HG02981 (cell line): ENCODE measurements around the gene CDH23.

Experiments used
- ATAC-seq: cut with Tn5 transposase; IDR thresholded peaks from one replicate; pipeline ENCODE4 v1.9.1; 2021; ENCODE audit warnings: mild to moderate bottlenecking, moderate library complexity; ENCODE audit not compliant: unreplicated experiment

Gene CDH23

DNA sequence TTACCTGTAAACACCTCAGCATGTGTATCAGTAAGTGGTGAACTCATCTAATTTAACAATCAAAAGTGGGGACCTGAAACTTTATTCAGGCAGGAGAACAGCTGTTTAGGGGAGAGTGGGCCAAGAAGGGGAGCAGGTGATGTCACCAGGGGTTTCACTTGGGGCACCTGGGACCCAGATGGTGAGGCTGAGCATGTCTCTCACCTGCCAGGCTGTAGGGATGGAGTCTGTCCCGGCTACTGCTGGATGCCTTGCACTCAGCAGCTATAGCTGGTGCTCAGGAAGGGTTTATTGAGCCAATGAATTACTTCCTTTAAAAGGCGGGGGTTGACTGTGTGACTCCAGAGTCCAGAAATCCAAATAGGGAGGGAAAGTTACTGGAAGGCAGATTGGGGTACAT lies 23.0 kb downstream of the CDH23 start:
- ATAC-seq, result no peak

DNA sequence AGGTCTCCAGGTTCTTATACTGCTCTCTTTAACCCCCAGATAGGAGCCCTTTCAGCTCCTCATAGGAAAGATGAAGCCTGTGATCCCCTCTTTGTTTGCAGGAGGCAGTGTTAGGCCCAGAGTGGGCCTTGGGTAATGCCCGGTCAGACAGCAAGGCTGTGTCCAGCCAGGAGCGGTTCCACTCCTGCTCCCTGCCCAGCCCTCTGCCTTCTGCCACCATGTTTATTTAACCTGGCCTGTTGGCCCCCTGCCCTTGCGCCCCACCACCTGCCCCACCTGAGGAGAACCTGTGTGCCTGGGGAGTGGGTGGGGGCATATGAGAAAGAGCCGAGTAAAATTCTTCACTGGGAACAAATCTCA lies 24.3 kb downstream of the CDH23 start:
- no peak for ATAC-seq

DNA sequence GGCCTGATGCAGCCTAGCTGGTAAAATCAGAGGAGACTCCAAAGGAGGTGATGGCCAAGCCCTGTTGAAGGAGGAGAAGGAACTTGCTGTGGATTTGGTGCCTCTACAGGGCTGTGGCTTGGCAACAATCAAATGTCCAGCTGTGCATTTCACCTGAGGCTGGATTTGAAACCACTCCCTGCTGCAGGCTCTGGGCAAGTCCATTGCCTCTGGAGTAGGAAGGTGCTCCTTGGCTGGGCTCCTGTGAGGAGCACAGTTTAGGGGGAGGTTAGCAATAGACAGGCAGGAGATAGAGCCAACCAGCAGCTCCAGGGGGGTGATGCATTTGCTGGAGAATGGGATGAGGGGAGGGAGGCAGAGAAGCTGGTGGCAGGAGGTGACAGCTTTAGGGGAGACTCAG lies 26.5 kb downstream of the CDH23 start:
- ATAC-seq, result no peak

DNA sequence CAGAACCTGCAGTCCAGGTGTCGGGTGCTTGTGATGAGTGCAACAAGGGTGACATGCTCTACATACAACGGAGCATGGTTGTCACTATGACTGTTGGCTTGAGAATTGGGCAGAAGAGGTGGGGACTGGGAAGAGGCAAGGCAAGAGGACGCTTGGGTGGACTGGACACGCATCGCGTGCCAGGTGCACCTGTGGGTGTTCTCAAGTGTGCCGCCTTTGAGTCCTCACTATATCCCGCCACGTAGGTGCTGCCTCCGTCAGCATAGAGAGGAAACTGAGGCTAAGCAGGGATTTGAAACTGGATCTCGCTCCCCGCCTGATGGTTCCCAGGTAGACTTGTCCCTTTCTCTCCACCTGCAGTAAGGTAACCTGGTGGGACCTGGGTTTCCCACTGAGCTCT lies 27.2 kb downstream of the CDH23 start:
- ATAC-seq, result no peak

DNA sequence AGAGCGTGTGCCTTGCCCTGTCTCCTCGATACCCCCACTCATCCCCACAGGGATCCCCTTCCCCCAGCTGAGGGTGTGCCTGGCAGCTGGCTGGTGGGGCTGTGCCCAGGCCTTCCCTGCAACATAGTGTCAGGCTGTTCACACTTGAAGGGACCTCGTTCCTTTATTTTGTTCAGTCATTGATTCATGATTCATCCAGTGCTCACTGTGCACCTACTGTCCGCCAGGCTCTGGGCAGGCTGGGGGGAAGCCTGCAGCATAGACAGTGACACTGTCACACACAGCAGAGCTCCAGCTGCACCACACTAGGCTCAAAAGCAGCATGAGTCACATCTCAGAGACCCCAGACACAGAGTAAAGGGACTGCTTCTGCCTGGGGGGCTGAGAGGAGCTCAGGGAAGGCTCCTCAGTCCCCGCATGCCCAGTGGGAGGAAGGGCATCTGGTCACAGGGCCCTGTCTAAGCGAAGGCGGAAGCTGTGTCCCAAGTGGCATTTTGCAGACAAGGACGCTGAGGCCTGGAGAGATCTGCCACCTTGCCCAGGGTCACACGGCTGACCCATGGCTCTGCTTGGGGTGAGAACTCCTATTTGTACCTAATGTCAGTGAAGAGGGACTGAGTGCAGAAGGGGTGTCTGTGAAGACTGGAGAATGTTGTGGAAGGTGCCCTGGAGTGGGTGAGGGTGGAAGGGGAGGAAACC lies 27.9 kb downstream of the CDH23 start:
- no peak for ATAC-seq

DNA sequence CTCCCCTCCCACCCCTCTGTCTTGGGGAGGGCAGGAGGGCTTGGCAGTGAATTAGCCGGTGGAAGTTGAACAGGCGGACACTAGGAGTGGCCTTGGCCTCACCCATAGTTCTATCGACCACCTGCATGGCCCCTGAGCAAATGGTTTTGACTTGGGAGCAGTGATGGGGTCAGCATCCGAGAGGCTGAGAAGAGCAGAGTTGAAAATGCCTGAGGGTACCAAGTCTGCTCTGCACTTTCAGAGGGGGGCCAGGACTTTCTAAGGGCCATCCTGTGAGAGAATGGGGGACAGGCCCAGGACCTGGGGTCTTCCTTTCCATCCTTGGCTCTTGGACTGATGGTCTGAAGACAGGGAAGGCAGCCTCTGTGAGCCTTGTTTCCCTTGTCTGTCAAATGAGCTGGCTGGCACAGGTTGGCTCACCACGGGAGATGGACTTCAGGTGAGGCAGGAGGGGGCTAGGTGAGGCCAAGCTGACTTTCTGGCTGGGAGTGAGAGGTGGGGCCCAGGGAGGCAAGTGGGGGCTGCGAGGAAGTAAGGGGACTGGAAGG lies 29.4 kb downstream of the CDH23 start:
- ATAC-seq, result no peak

DNA sequence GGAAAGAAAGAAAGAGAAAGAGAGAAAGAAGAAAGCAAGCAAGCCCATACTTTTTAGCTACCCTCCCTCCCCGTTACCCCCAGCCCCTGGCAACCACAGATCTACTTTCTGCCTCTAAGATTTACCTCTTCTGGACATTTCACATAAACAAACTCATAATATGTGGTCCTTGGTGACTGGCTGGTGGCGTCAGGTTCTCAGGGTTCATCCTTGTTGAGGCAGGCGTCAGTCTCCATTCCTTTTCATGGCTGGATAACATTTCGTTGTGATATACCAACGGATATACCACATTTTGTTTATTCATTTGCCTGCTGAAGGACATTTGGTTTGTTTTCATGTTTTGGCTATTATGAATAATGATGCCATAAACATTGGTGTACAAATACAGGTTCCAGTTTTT lies 30.5 kb downstream of the CDH23 start:
- ATAC-seq, result no peak

DNA sequence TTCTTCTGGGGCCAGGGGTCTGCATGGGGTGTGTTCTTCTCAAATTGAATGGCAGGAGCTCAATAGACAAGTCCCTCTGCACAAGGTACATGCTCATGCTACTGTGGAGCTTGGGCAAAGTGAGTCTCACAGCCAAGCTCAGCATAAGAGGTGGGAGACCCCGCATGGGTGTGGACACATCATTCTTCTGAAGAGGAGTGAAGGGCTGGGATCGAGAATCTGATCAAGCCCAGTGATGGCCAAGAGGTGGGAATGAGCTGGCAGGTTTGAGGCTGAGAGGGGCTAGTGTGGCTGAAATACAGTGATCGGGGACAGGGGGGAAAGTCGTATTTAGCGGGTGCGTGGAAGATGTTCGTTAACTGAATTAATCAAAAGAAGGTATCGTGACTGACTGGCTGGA lies 32.6 kb downstream of the CDH23 start:
- no peak for ATAC-seq

DNA sequence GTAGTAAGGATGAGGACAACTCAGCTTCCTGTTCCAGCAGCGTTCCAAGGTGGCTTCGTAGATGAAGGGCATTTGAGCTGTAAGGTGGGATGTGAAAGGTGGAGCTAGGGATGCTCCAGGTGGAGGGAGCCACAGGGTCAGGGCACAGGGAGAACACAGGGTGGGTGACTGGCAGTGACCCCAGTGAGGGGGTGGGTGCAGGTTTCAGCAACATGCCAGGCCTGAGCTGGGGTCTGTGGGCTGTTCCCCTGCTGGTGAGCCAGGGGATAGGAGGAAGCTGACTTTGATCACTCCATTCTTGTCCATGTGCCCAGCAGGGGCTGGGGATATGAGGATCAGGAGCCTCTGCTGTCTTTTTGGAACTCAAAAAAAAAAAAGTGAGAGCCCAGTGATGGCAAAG lies 33.2 kb downstream of the CDH23 start:
- no peak for ATAC-seq

DNA sequence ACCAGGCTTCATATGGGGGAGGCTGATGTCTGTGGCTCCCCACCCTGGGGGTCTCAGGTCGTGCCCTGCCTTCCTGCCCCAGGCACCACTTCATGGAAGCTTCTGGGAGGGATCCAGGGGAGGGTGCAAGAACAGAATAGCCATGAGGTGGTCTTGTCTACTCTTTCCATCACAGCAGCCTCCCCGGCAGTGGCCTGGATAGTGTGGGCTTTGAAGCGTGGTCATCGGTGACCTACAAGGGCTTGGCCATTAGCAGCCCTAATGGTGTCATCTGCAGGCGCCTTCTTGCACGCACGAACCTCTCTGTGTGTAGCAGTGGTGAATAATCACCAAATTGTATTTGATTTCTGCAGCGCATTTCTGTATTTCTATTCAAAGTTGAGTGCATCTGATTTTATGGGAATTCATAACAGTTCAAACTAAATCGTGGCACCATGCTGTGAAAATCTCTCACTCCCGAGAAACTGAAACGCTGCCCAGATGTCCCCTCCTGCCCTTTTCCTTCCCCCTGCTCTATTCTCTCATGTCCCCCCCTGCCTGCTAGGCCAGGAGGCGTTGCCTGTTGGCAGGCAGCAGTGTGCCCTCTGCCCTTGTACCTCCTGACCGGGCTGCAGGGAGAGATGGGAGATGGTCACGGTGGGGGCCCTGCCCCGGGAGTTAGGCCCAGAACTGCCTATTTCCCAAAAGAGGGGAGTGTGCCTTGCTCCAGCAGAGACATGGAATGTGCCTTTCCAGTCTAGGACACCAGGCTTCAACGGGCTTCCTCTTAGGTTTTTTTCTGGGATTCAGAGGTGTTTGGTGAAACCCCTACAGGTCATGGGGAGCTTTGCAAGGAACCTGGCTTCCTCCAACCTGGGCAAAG lies 34.8 kb downstream of the CDH23 start:
- ATAC-seq, result no peak

DNA sequence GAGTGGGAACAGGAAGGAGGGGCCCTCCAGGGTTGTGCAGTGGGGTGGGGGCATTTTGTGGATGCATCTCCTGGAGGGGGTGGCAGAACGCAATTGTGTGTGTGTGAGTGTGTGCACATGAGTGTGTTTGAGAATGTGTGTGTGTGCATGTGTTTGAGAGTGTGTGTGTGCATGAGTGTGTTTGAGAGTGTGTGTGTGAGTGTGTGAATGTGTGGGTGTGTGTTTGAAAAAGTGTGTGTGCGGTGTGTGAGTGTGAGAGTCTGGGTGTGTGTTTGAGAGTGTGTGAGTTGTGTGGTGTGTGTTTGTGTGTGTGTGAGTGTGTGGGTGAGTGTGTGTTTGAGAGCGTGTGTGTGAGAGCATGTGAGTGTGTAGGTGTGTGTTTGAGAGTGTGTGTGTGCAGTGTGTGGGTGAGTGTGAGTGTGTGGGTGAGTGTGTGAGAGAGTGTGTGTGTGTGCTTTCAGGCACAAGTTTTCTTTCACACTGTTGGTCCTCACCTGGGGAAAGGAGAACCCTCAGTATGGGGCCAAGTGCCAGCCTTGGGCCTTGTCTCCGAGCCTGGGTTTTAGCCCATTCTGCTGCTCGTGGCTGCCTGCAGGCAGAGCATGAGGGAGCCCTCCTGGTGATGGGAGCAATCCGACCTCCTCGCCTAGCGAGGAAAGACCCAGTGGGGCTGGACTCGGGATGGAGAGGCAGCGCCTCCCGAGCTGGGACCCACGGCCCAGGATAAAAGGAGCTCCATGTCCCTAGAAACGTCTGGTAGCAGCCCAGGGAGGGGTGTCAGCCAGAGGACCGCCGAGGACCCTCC lies 35.6 kb downstream of the CDH23 start:
- ATAC-seq, result no peak

DNA sequence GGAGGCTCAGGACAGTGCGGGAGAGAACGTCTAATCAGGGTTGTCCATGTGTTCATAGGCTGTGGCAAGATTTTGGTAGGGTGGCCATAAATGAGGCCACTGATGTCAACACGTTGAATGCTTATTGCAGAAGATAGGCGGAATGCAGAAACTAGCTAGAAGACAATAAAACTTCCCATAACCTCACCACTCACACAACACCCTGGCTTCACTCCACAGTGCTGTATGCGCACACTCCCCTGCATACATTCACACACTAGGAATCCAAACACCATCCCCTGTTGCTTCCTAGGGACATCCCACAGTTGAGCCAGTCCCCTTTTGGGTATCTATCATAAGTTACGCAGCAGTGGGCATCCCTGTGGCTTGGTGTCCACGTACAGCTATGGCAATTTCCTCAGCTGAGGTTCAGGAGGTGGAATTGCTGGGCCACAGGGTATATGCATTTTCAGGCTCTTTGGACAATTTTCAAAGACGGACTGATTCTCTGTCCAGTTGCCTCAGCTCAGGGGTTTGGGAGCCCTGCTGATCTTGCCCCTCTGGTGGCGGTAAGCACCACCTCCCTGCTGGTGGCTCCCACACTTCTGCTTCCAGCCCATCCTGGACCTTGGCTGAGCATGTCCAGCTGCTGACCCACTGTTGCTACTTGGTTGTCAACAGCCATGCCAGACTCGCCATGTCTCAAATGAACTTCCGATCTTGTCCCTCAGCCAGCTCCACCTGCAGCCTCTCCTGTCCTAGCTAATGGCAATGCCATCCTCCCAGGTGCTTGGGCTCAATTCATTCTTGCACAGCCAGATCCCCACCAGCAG lies 36.4 kb downstream of the CDH23 start:
- ATAC-seq, result no peak

DNA sequence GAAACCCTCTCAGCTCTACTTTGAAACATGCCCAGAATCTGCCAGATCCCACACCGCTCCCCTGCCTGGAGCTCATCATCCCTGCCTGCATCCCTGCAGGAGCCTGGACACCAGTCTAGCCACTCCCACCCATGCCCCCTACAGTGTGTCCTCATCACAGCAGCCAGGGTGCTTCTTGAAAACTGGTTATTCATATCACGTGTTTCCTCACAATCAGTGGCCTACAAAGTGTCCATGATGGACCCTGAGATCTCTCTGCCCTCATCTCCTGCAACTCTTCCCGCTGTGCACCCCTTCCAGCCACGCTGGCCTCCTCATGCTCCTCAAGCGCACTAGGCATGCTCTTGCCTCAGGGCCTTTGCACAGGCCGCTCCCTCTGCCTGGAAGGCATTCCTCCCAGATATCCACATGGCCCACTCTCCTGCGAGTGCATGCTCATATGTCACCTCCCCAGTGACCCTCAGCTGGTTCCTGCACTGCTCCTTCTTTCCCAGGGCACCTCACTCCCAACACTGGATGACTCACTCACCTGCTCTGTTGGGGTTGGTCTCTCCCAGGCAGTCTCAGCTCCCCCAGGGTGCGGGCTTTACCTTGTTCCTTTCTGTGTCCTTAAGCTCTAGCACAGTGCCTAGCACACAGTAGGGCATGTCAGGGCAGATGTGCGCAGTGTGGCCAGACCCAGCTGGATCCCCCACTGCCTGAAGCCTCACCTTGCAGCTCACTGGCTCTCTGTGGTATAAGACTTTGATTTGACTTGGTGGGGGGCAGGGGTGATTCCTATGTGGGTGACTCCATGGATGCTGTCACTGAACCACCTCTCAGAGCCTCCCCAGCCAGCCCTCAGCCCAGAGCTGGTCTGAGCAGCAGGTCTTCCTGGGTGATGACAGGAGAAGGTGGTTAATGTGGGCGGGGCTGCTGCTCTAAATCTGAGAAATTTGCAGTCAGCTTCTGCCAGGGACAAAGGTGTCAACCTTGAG lies 37.3 kb downstream of the CDH23 start:
- ATAC-seq, result no peak

DNA sequence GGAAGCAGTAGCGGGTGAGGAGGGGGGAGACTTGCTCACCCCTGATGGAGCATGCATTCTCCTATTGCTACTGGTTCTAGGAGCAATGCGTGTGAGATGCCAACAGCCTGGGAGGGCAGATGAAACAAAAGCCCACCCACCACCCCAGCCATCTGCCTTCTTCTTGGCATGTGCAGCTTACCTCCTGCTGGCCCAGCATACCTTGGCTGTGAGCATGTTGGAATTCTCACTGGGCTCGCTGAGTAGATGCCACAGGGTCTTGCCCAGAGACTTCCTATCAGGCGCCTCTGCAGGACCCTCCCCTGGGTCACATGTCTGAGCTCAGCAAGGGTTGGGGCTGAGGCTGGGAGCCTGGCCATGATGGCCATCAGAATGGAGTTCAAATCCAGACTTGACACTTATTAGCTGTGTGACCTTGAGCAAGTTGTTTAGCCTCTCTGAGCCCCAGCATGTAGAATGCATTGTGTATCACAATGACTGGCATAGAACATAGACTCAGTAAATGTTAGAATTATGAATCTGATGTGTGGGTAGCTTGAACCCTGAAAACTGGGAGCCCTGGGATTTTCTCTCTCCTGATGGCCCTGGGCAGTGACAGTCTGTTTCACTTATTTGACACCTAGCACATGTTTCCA lies 38.2 kb downstream of the CDH23 start:
- ATAC-seq, result no peak

DNA sequence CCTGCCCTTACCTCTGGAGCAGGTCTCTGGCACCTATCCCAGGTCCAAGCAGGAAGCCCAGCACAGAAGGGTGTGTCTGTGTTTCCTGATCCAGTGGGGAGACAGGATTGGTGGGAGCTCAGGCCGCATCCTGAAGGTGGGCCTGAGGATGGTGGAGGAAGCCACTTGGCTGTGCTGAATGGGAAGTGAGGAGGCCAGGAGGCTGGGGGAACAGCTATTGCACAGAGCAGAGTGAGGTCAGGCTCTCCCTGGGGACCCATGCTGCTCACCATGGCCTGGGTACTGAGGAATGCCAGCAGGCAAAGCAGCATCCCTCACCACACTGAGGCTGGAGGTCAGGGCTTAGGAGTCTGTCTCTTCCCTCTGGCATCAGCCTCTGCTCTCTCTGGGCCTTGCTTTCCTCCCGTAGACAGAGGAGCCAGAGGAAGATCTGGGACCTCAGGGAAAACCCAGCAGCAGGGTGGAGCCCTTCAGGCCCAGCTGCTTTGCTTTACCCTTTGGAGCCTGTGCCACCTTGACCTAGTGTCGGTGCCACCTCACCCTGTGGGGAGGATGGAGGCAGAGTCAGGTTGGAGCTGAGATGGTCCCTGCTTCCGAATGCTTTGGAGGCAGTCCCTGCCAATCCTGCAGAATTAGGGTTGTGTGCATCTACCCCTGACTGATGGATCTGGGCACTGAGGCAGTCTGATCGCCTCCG lies 39.0 kb downstream of the CDH23 start:
- ATAC-seq, result no peak

DNA sequence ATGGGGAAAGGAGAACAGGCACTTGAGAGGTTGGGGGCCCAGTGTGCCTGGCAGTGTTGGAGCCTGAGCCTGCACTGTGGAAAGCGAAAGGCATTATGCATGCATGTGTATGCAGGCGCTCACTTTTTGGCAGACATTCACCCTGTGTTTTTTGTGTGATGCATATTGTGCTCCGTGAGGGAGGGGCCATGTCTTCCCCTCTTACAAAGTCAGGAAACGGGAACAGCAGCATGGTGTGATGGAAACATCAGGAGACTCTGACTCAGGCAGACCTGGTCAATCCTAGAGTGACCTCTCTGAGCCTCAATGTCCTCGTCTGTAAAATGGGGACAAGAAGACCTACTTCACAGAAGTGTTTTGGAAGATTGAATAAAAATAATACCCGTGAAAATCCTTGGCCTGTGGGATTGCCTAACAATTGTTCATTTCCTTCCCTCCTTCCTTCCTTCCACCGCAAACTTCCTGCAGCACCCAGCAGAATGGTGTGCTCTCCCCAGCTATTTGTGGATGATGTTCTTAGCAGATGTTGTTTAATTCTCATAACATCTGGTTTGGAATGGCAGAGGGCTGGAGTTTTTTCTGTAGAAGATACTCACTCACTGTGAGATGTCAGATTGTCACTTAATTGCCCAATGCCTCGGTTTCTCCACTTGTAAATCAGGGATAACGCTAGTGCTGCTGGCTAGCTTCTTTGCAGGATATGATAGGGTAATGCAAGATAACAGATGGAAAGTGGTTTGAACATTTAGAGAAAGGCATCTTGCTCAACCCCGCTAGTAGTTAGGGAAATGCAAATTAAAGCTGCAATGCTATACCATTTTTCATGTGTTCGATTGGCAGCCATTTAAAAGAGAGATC lies 39.8 kb downstream of the CDH23 start:
- no peak for ATAC-seq

DNA sequence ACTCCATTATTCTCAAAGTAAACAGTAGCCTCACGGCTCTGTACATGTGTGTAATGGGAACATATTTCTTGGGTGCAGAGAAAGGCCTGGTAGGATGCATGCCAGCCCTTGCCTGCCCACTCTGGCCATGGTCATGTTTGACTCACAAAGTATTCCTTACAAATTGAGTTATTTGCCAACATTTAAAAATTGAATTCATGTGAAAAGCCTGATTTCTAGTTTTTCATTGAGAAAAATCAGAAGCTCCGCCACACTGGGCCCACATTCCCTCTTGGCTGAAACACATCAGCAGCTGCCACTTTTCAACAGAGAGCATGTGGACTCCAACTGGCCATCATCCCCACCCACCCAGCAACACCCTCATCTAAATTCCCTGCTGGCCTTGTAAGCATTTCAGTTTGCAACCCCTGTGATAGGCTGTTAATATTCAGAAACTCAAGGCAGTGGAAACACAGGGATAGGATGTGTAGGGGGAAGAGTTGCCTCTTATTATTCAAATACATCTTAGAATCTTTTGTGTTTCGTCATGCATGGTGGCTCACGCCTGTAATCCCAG lies 40.9 kb downstream of the CDH23 start:
- no peak for ATAC-seq
